DND-41 (cell line): ENCODE data around the gene RNF186.

Experiments
- ATAC-seq: fragments of 200-7000 bp; cut with Tn5 transposase; 3 replicates; pipeline ENCODE4 v1.9.1; 2021; ENCODE audit warnings: low read depth; ENCODE audit not compliant: insufficient read depth
- DNase-seq: peaks from one replicate; pipeline ENCODE4 v3.0.0-alpha.2; 2020
- H2AFZ ChIP-seq: 2 replicates; pipeline ENCODE4 v1.6.0; 2012; ENCODE audit warnings: low read depth, low read length
- H3K27ac ChIP-seq: 2 replicates; pipeline ENCODE4 v1.5.1; 2012; ENCODE audit warnings: low read length, inconsistent platforms
- H3K27me3 ChIP-seq: fragments of 200-600 bp; sonication (generic); 2 replicates; pipeline ENCODE4 v1.6.0; 2012; ENCODE audit warnings: low read length, mild to moderate bottlenecking, inconsistent platforms; ENCODE audit not compliant: insufficient read depth, poor library complexity
- H3K36me3 ChIP-seq: 2 replicates; pipeline ENCODE4 v1.5.1; 2012; ENCODE audit warnings: low read length, inconsistent platforms; ENCODE audit not compliant: insufficient read depth
- H3K4me1 ChIP-seq: 2 replicates; pipeline ENCODE4 v1.5.1; 2012; ENCODE audit warnings: mild to moderate bottlenecking, low read length; ENCODE audit not compliant: insufficient read depth
- H3K4me2 ChIP-seq: 2 replicates; pipeline ENCODE4 v1.6.0; 2012; ENCODE audit warnings: mild to moderate bottlenecking, moderate library complexity, low read length, inconsistent platforms; ENCODE audit not compliant: insufficient read depth
- H3K4me3 ChIP-seq, 2 experiments: fragments of 200-600 bp in 1 of 2; shearing (Covaris generic) in 1 of 2; 2 replicates each; pipeline ENCODE4 v1.5.1; 2012 to 2016; ENCODE audit warnings: inconsistent platforms in 2 of 2, low read length in 2 of 2, mild to moderate bottlenecking in 2 of 2, low read depth in 1 of 2, moderate library complexity in 1 of 2
- H3K79me2 ChIP-seq: 2 replicates; pipeline ENCODE4 v1.6.0; 2012; ENCODE audit warnings: low read length, inconsistent platforms; ENCODE audit not compliant: insufficient read depth
- H3K9ac ChIP-seq: 2 replicates; pipeline ENCODE4 v1.6.0; 2012; ENCODE audit warnings: low read depth, mild to moderate bottlenecking, inconsistent platforms, low read length, moderate library complexity
- H3K9me3 ChIP-seq: 2 replicates; pipeline ENCODE4 v1.5.1; 2012; ENCODE audit warnings: low read length, moderate library complexity, mild to moderate bottlenecking, inconsistent platforms; ENCODE audit not compliant: insufficient read depth, severe bottlenecking
- H4K20me1 ChIP-seq: 2 replicates; pipeline ENCODE4 v1.6.0; 2012; ENCODE audit warnings: low read length; ENCODE audit not compliant: insufficient read depth
- CTCF ChIP-seq: IDR thresholded peaks from 2 replicates; pipeline ENCODE4 v1.5.1; 2012; ENCODE audit warnings: borderline replicate concordance, low read length, moderate library complexity, mild to moderate bottlenecking; ENCODE audit not compliant: poor library complexity, severe bottlenecking; ENCODE audit errors: extremely low read depth
- EZH2 ChIP-seq: IDR thresholded peaks from 3 replicates; pipeline ENCODE4 v1.6.1; 2012; ENCODE audit warnings: borderline replicate concordance, low read depth, mild to moderate bottlenecking, moderate library complexity, low read length, inconsistent platforms; ENCODE audit not compliant: severe bottlenecking

RNF186 gene

GRCh38 chr1:19773485-19773884 is 41.6 kb downstream of the RNF186 start:
- no peak overlapping the region for H3K27ac ChIP-seq
- H2AFZ ChIP-seq = no peak overlapping the region
- H3K36me3 ChIP-seq = no peaks in the 10 kb centered on the region
- no peak for TF ChIP-seq EZH2
- TF ChIP-seq CTCF = no peak
- no peaks in the 10 kb centered on the region for H3K4me1 ChIP-seq
- H4K20me1 ChIP-seq = no peaks in the 10 kb centered on the region
- H3K27me3 ChIP-seq = no peaks in the 10 kb centered on the region
- no peak for DNase-seq
- no peak overlapping the region for H3K9ac ChIP-seq
- ATAC-seq = no peak
- H3K79me2 ChIP-seq = no peaks in the 10 kb centered on the region
- H3K9me3 ChIP-seq = no peaks in the 10 kb centered on the region
- H3K4me2 ChIP-seq = no peak overlapping the region
- H3K4me3 ChIP-seq = no peak overlapping the region

GRCh38 chr1:19772053-19772452 is 43.0 kb downstream of the RNF186 start:
- ATAC-seq = no peak
- Histone ChIP-seq H3K4me2 (no peak overlapping the region), H3K4me1 (no peaks in the 10 kb centered on the region)

GRCh38 chr1:19771350-19771749 is 43.7 kb downstream of the RNF186 start:
- Histone ChIP-seq H3K4me2 (no peak overlapping the region), H2AFZ (no peak overlapping the region), H3K4me3 (no peak overlapping the region), H3K27ac (no peak overlapping the region), H3K9me3 (no peaks in the 10 kb centered on the region), H3K9ac (no peak overlapping the region), H3K79me2 (no peaks in the 10 kb centered on the region), H3K36me3 (no peaks in the 10 kb centered on the region), H3K4me1 (no peaks in the 10 kb centered on the region), H4K20me1 (0 out of 2 replicates have a peak, but pooled peaks cover 2% of the 10 kb centered on the region), H3K27me3 (no peaks in the 10 kb centered on the region)
- no peak for ATAC-seq
- DNase-seq = no peak
- TF ChIP-seq CTCF = no peak
- TF ChIP-seq EZH2 = no peak

More at GRCh38 chr1:19772053-19772452, 43.0 kb downstream of the RNF186 start:
- TF ChIP-seq EZH2 (no peak), CTCF (no peak)
- no peaks in the 10 kb centered on the region for H4K20me1 ChIP-seq
- no peaks in the 10 kb centered on the region for H3K27me3 ChIP-seq
- H3K79me2 ChIP-seq = no peaks in the 10 kb centered on the region
- no peaks in the 10 kb centered on the region for H3K36me3 ChIP-seq
- H2AFZ ChIP-seq = no peak overlapping the region
- H3K4me3 ChIP-seq = no peak overlapping the region
- H3K27ac ChIP-seq = no peak overlapping the region
- no peaks in the 10 kb centered on the region for H3K9me3 ChIP-seq
- H3K9ac ChIP-seq = no peak overlapping the region
- DNase-seq = no peak
